Left ventricle myocardium inferior (tissue), 1 donor: Measurements from ENCODE around the gene UBE2QL1. TPM values are rescaled to one million over a fixed set of nuclear protein-coding genes. Genes with fewer than 3 reads are reported as not detected.

ENCODE experiments used
- DNase-seq: peaks from one replicate; pipeline ENCODE4 v3.0.0-alpha.2; 2020
- H3K27ac ChIP-seq: fragments of 200-600 bp; replicated peaks from 2 replicates; pipeline ENCODE4 v1.8.0; 2021
- H3K27me3 ChIP-seq: fragments of 200-600 bp; 2 replicates; pipeline ENCODE4 v1.8.0; 2021; ENCODE audit warnings: low read depth
- H3K36me3 ChIP-seq: fragments of 200-600 bp; 2 replicates; pipeline ENCODE4 v1.8.0; 2021
- H3K4me1 ChIP-seq: fragments of 200-600 bp; 2 replicates; pipeline ENCODE4 v1.8.0; 2021
- H3K4me3 ChIP-seq: fragments of 200-600 bp; 2 replicates; pipeline ENCODE4 v1.8.0; 2021; ENCODE audit warnings: mild to moderate bottlenecking, moderate library complexity
- H3K9me3 ChIP-seq: fragments of 200-600 bp; replicated peaks from 2 replicates; pipeline ENCODE4 v1.8.0; 2021
- intact Hi-C: fragments of 100-400 bp; cut with micrococcal nuclease; formaldehyde crosslinking; loops from one replicate; pipeline ENCODE4 v1.11.0; 2022
- total RNA-seq: library from RNA; stranded (reverse); fragmentation: NEBNext Ultra II Directional; extraction: Animal tissue kit (Norgen Biotek cat#: 25700); gene quantifications from one replicate; pipeline ENCODE4 v1.2.1, GENCODE V29; 2021
- TF ChIP-seq, protein P1 (sequence below): fragments of 200-600 bp; IDR thresholded peaks from 2 replicates; pipeline ENCODE4 v1.8.0; 2021; ENCODE audit warnings: antibody characterized with exemption, mild to moderate bottlenecking, borderline replicate concordance
- donor health status: DM: no; HTN: yes; CAD: no; lungs with severe emphysema.

UBE2QL1 gene
- total RNA-seq, 1 donor from 2014 or later: 25.5 TPM

DNA sequence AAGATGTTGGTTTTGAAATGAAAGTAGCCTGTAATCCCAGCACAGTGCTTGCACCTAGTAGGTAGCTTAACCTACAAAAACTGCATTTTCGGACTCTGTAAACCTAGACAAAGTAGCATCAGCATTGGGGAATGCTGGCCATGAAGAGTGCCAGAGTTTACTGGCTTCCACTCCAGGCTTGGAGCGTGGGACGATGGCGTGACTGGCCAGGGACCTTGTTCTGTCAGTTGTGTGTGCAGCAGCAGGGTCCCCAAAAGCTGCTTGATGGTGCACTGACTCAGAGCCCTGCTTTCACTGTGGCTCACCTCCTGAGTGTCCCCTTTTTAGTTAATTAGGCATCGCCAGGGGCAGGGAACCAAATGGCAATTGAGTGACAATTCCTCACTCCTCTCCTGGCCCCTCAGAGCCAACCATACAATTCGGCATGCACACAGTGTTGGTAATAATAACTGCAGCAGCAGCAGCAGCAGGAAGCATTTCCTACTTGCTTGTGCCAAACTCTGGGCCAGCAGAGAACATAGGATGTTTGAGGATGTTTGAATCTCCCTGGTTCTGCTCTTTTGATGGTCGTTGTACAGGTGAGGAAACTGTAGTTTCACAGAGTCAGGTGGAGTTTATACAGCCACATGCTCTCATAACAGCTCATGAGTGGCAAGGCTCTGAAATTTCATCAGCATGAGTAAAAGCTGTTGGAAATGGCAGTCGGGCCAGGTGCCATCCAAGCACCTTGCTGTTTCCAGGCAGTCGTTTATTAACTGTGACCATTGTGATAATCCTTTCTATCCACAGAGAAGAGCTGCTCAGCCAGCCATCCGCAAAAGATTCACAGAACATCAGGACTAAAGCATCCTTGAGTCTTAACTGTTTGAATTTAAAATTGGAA lies 4.2 kb downstream of the UBE2QL1 start:
- DNase-seq: peak; percentile 36
- H3K27ac ChIP-seq: peak overlapping the region; percentile 93
- H3K4me3 ChIP-seq: peak overlapping the region; percentile 71
- intact Hi-C loops: no loop called here
- peaks cover 54% of the 10 kb centered on the region for H3K4me1 ChIP-seq
- peaks cover 71% of the 10 kb centered on the region for H3K27me3 ChIP-seq
- H3K36me3 ChIP-seq: no peaks in the 10 kb centered on the region
- no peaks in the 10 kb centered on the region for H3K9me3 ChIP-seq
- TF ChIP-seq, protein P1, sequence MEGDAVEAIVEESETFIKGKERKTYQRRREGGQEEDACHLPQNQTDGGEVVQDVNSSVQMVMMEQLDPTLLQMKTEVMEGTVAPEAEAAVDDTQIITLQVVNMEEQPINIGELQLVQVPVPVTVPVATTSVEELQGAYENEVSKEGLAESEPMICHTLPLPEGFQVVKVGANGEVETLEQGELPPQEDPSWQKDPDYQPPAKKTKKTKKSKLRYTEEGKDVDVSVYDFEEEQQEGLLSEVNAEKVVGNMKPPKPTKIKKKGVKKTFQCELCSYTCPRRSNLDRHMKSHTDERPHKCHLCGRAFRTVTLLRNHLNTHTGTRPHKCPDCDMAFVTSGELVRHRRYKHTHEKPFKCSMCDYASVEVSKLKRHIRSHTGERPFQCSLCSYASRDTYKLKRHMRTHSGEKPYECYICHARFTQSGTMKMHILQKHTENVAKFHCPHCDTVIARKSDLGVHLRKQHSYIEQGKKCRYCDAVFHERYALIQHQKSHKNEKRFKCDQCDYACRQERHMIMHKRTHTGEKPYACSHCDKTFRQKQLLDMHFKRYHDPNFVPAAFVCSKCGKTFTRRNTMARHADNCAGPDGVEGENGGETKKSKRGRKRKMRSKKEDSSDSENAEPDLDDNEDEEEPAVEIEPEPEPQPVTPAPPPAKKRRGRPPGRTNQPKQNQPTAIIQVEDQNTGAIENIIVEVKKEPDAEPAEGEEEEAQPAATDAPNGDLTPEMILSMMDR: no peak

DNA sequence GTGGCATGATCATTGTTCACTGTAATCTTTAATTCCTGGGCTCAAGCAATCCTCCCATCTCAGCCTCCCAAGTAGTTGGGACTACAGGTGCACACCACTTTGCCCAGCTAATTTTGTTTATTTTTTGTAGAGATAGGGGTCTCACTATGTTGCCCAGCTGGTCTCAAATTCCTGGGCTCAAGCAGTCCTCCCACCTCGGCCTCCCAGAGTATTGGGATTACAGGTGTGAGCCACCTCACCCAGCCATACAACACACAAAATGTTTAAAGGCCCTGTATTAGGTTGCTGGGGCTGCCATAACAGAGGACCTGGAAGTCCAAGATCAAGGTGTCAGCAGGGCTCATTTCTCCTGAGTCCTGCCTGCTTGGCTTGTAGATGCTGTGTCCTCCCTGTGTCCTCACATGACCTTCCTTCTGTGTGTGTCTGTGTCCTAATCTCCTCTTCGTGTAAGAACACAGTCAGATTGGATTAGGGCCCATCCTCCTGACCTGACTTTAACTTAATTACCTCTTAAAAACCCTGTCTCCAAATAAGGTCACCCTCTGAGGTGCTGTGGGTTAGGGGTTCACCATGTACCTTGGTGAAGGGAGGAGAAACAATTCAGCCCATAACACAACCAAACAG lies 5.4 kb downstream of the UBE2QL1 start:
- no peaks in the 10 kb centered on the region for H3K9me3 ChIP-seq
- no peak for DNase-seq
- intact Hi-C loops: no loop called here
- peaks cover 67% of the 10 kb centered on the region for H3K27me3 ChIP-seq
- H3K4me3 ChIP-seq: peak overlapping the region; percentile 71
- peaks cover 63% of the 10 kb centered on the region for H3K4me1 ChIP-seq
- peak overlapping the region; percentile 93 for H3K27ac ChIP-seq
- H3K36me3 ChIP-seq: no peaks in the 10 kb centered on the region
- TF ChIP-seq, protein P1: no peak

DNA sequence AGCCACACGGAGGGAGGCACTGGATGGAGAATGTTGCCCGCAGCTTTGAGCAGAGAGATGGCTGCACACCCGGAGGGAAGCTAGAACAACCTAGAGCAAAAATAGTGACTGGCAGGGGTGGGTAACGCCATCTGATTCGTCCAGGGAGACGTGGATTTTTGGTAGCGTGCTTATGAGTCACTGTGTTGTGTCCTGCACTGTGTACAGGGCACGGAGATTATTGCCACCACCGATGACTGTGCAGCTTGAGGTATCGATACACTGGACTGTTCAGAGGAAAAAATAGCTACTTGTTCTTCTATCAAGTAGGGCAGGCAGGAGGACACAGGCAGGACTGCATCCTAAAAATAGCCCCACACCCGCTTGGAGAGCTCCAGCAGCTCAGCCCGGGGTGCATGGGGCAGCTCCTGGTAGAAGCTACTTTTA lies 6.0 kb downstream of the UBE2QL1 start:
- Histone ChIP-seq H3K9me3 (no peaks in the 10 kb centered on the region), H3K4me3 (peak overlapping the region; percentile 71), H3K4me1 (peaks cover 58% of the 10 kb centered on the region), H3K27me3 (peaks cover 61% of the 10 kb centered on the region), H3K27ac (peak overlapping the region; percentile 93), H3K36me3 (no peaks in the 10 kb centered on the region)
- intact Hi-C loops: no loop called here
- peak; percentile 57 for DNase-seq
- TF ChIP-seq, protein P1: no peak

DNA sequence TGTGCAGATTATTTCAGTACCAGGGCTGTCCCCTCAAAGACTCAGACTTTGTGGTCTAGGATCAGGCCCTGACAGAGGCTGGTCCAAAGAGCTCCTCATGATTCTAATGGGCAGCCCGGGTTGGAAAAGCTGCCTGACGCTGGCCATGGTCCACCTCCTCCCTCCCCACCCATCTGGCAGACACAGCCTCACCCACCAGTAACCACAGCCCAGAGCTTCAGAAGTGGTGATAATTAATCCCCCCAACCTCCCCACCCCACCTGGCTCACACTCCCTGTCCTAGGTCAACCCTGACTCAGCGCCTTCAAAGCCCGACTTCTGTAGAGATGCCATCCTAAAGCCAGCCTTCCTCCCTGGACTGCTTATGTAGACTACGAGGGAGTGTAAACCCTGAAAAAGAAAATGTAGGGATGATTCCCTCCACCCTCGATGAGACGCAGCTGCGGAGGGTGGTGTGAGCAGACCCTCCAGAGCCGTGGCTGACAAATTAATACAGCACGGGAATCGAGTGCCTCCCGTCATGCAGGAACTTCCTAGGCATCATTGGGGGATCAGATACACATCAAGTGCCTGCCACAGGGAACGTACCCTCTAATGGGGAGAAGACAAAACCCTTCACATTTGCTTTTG lies 7.0 kb downstream of the UBE2QL1 start:
- TF ChIP-seq, protein P1: no peak
- Histone ChIP-seq H3K36me3 (no peaks in the 10 kb centered on the region), H3K4me3 (peak overlapping the region; percentile 71), H3K27me3 (peaks cover 51% of the 10 kb centered on the region), H3K4me1 (peaks cover 55% of the 10 kb centered on the region), H3K9me3 (no peaks in the 10 kb centered on the region), H3K27ac (peak overlapping the region; percentile 93)
- no peak for DNase-seq
- intact Hi-C loops: no loop called here

DNA sequence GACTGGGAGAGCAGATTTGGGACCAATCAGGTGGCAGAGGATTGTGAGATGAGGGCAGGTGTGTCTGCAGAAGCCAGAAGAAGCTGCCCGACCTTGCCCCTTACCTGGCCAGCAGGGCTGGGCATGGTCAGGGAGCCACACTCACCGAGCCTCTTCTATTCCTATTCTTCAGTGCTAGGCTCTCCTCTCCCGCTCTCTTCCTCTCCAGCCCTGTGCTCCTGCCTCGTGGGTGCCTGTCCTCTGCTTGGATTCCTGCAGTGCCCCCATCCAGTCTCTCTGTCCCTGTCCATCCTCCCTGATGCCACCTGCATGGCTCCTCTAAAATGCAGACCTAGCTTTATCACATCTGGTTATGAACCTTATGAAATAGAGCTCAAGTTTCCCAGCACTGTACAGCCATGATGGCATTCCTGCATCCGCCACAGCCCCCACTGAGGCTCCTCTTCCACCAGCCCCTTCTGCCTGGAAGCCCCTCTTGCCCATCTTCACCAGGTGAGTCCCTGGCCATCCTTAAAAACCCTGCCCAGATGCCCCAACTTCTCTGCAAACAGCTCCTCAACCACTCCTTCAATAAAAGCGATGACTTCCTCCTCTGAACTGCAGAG lies 8.2 kb downstream of the UBE2QL1 start:
- Histone ChIP-seq H3K4me3 (no peak overlapping the region), H3K27me3 (peaks cover 39% of the 10 kb centered on the region), H3K36me3 (no peaks in the 10 kb centered on the region), H3K4me1 (peaks cover 60% of the 10 kb centered on the region), H3K9me3 (no peaks in the 10 kb centered on the region), H3K27ac (peak overlapping the region; percentile 93)
- DNase-seq: no peak
- intact Hi-C loops: no loop called here
- TF ChIP-seq, protein P1: no peak
